ENCODE data around the gene SLC16A10.

DNA sequence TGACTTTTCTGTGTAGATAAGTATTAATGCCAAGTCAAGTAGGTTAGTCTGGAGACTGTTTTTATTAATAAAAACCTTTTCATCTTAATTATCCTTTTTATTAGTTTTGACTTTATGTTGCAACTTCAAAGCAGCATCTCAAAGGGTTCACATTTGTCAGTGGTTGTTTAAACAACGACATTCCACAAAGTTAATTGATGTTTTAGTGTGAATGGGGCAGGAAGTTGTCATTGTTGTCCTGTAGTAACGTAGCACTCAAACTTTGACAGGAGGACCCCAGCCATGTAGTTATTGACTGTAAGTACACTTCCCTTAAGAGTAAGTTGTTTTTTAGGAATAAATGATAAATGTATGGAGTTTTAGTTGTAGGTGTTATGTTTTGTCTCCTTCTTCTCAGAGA is 11.3 kb downstream of the SLC16A10 start:
- TF ChIP-seq CTCF (conservative IDR thresholded peaks at IDR 0.05; ENCODE audit: low read depth, low read length) = no peak
- TF ChIP-seq EZH2phosphoT487 (IDR thresholded peaks at IDR 0.05; ENCODE audit: borderline replicate concordance, low read length) = no peak
- TF ChIP-seq EZH2 (IDR thresholded peaks at IDR 0.05; ENCODE audit: low read length, unreplicated experiment) = no peak

All from PC-3 (cell line).